Smooth muscle cell (in vitro differentiated cells): ENCODE results near the gene MALL. TPM values are rescaled to one million over a fixed set of nuclear protein-coding genes. Genes with fewer than 3 reads are reported as not detected.

ENCODE experiments used
- DNase-seq: peaks from one replicate; lab custom pipeline; 2025; ENCODE audit not compliant: unreplicated experiment; lab: John Stamatoyannopoulos, UW
- H2AFZ ChIP-seq: fragments of 200-600 bp; sonication (generic); 2 replicates; pipeline ENCODE4 v1.6.0; 2016; ENCODE audit warnings: antibody characterized with exemption, low read depth, mild to moderate bottlenecking
- H3F3A ChIP-seq: fragments of 200-600 bp; sonication (generic); 2 replicates; pipeline ENCODE4 v1.6.0; 2017; ENCODE audit warnings: antibody characterized with exemption, low read depth
- H3K27ac ChIP-seq: fragments of 200-600 bp; sonication (generic); 2 replicates; pipeline ENCODE4 v1.5.1; 2016; ENCODE audit warnings: low read depth, mild to moderate bottlenecking
- H3K27me3 ChIP-seq: fragments of 200-600 bp; sonication (generic); 2 replicates; pipeline ENCODE4 v1.6.1; 2016; ENCODE audit warnings: low read depth, mild to moderate bottlenecking
- H3K36me3 ChIP-seq: fragments of 200-600 bp; sonication (generic); 2 replicates; pipeline ENCODE4 v1.5.1; 2016; ENCODE audit warnings: low read depth
- H3K4me1 ChIP-seq: fragments of 200-600 bp; sonication (generic); 2 replicates; pipeline ENCODE4 v1.5.1; 2016; ENCODE audit warnings: low read depth
- H3K4me2 ChIP-seq: fragments of 200-600 bp; sonication (generic); 2 replicates; pipeline ENCODE4 v1.6.0; 2016; ENCODE audit warnings: mild to moderate bottlenecking
- H3K4me3 ChIP-seq: fragments of 200-600 bp; sonication (generic); 2 replicates; pipeline ENCODE4 v1.5.1; 2016; ENCODE audit warnings: mild to moderate bottlenecking
- H3K79me2 ChIP-seq: fragments of 200-600 bp; sonication (generic); 2 replicates; pipeline ENCODE4 v1.6.0; 2016; ENCODE audit warnings: low read depth, mild to moderate bottlenecking
- H3K9ac ChIP-seq: fragments of 200-600 bp; sonication (generic); 2 replicates; pipeline ENCODE4 v1.6.0; 2016; ENCODE audit warnings: low read depth
- H3K9me3 ChIP-seq: fragments of 200-600 bp; sonication (generic); replicated peaks from 2 replicates; pipeline ENCODE4 v1.5.1; 2016; ENCODE audit warnings: low read depth
- H4K20me1 ChIP-seq: fragments of 200-600 bp; sonication (generic); 2 replicates; pipeline ENCODE4 v1.6.0; 2016; ENCODE audit warnings: low read depth
- CTCF ChIP-seq: fragments of 200-600 bp; sonication (generic); IDR thresholded peaks from 2 replicates; pipeline ENCODE4 v1.5.1; 2017; ENCODE audit warnings: borderline replicate concordance, mild to moderate bottlenecking, antibody characterized with exemption; ENCODE audit not compliant: insufficient read depth, poor library complexity, severe bottlenecking
- WGBS: methylation state at CpG from one replicate; pipeline ENCODE4 v1.1.7; 2016; ENCODE audit warnings: low lambda C conversion rate; 5-methylcytosine and 5-hydroxymethylcytosine counted together
- polyA plus RNA-seq: library from polyadenylated mRNA; unstranded; fragments of >200 nt; fragmentation: Nextera tagmentation; extraction: Ambion mirVana; gene quantifications from 2 replicates; pipeline ENCODE4 v1.2.1, GENCODE V29; 2016
- total RNA-seq: library from RNA; depleted of rRNA; stranded (reverse); fragments of >200 nt; gene quantifications from 2 replicates; pipeline ENCODE4 v1.2.3, GENCODE V29; 2014

Gene MALL
- total and polyA plus RNA-seq, 2 experiments from 2014 or later, result 3.4 to 4.4 TPM

GRCh38 chr2:110146945-110147332, 31.3 kb upstream of the MALL start:
- H2AFZ ChIP-seq, result no peak overlapping the region
- no peaks in the 10 kb centered on the region for H3K9me3 ChIP-seq
- no peak for DNase-seq
- no peaks in the 10 kb centered on the region for H3F3A ChIP-seq
- no peak for TF ChIP-seq CTCF
- no peaks in the 10 kb centered on the region for H4K20me1 ChIP-seq
- no peaks in the 10 kb centered on the region for H3K27me3 ChIP-seq
- 90% methylated on average over 2 of the region's 2 CpGs for WGBS
- H3K36me3 ChIP-seq, result no peaks in the 10 kb centered on the region
- H3K79me2 ChIP-seq, result no peaks in the 10 kb centered on the region
- H3K4me3 ChIP-seq, result no peak overlapping the region
- H3K4me1 ChIP-seq, result peaks cover 2% of the 10 kb centered on the region
- no peak overlapping the region for H3K4me2 ChIP-seq
- H3K27ac ChIP-seq, result no peak overlapping the region
- no peak overlapping the region for H3K9ac ChIP-seq

- Histone ChIP-seq H3K4me1 (peaks cover 2% of the 10 kb centered on the region), H3K4me3 (no peak overlapping the region), H3K27ac (no peak overlapping the region), H3K4me2 (no peak overlapping the region), H3K36me3 (no peaks in the 10 kb centered on the region), H4K20me1 (no peaks in the 10 kb centered on the region), H3K79me2 (no peaks in the 10 kb centered on the region), H2AFZ (no peak overlapping the region), H3K27me3 (no peaks in the 10 kb centered on the region), H3K9ac (no peak overlapping the region), H3K9me3 (no peaks in the 10 kb centered on the region), H3F3A (no peaks in the 10 kb centered on the region)
- TF ChIP-seq CTCF, result no peak
- DNase-seq, result no peak
- 83% methylated on average over 2 of the region's 2 CpGs for WGBS
These were observed 30.7 kb upstream of the MALL start for GRCh38 chr2:110146183-110146944.

GRCh38 chr2:110143982-110144381, 28.4 kb upstream of the MALL start:
- H3K79me2 ChIP-seq, result no peaks in the 10 kb centered on the region
- H3F3A ChIP-seq, result no peaks in the 10 kb centered on the region
- no peaks in the 10 kb centered on the region for H3K9me3 ChIP-seq
- no peak overlapping the region for H3K4me2 ChIP-seq
- no peaks in the 10 kb centered on the region for H3K4me1 ChIP-seq
- H4K20me1 ChIP-seq, result no peaks in the 10 kb centered on the region
- no peak for DNase-seq
- TF ChIP-seq CTCF, result no peak
- H3K27me3 ChIP-seq, result no peaks in the 10 kb centered on the region
- no peak overlapping the region for H2AFZ ChIP-seq
- no peaks in the 10 kb centered on the region for H3K36me3 ChIP-seq
- no peak overlapping the region for H3K9ac ChIP-seq
- no peak overlapping the region for H3K27ac ChIP-seq
- H3K4me3 ChIP-seq, result no peak overlapping the region

- no peak overlapping the region for H3K27ac ChIP-seq
- H2AFZ ChIP-seq, result no peak overlapping the region
- H3K79me2 ChIP-seq, result no peaks in the 10 kb centered on the region
- no peak for DNase-seq
- no peaks in the 10 kb centered on the region for H3K9me3 ChIP-seq
- WGBS, result 96% methylated on average over 1 of the region's 1 CpG
- H3K9ac ChIP-seq, result no peak overlapping the region
- no peak for TF ChIP-seq CTCF
- no peaks in the 10 kb centered on the region for H3K36me3 ChIP-seq
- no peaks in the 10 kb centered on the region for H3F3A ChIP-seq
- no peak overlapping the region for H3K4me2 ChIP-seq
- no peaks in the 10 kb centered on the region for H4K20me1 ChIP-seq
- no peak overlapping the region for H3K4me3 ChIP-seq
- H3K4me1 ChIP-seq, result no peaks in the 10 kb centered on the region
- H3K27me3 ChIP-seq, result no peaks in the 10 kb centered on the region
These were observed 24.8 kb upstream of the MALL start for GRCh38 chr2:110140401-110140800.
